K562 (cell line): ENCODE results near the gene TMED6. TPM values are rescaled to one million over a fixed set of nuclear protein-coding genes. Genes with fewer than 3 reads are reported as not detected.

Experiments
- ARHGAP35 ChIP-seq: fragments of 450-650 bp; IDR thresholded peaks from 2 replicates; pipeline ENCODE4 v1.6.1; 2018; ENCODE audit not compliant: partially characterized antibody
- C11orf30 ChIP-seq: fragments of 450-650 bp; IDR thresholded peaks from 2 replicates; pipeline ENCODE4 v1.6.1; 2016; ENCODE audit warnings: low read depth, mild to moderate bottlenecking
- EGR1 ChIP-seq: fragments of 450-650 bp; conservative IDR thresholded peaks from 2 replicates; pipeline ENCODE4 v1.6.1; 2017; ENCODE audit warnings: mild to moderate bottlenecking
- ELF1 ChIP-seq: fragments of 200-800 bp; sonication (Bioruptor generic); IDR thresholded peaks from 2 replicates; pipeline ENCODE4 v1.6.1; 2016; ENCODE audit warnings: missing genetic modification characterization, missing compliant biosample characterization
- ETV6 ChIP-seq, 3 experiments: fragments of 150-350 bp in 1 of 3; sonication (generic) in 1 of 3; formaldehyde crosslinking in 1 of 3; IDR thresholded peaks; 2 replicates each; pipeline versions ENCODE4 v1.6.1 to v1.8.0; 2014 to 2022; ENCODE audit warnings: borderline replicate concordance in 2 of 3, low read depth in 2 of 3, antibody characterized with exemption in 1 of 3, low read length in 1 of 3, mild to moderate bottlenecking in 1 of 3, missing genetic modification reagents in 1 of 3
- FOXK2 ChIP-seq, 2 experiments: fragments of 450-650 bp; IDR thresholded peaks in 1 of 2; conservative IDR thresholded peaks in 1 of 2; 2 replicates each; pipeline ENCODE4 v1.6.1; 2016; ENCODE audit warnings: low read depth in 2 of 2, mild to moderate bottlenecking in 1 of 2
- RAD21 ChIP-seq, 2 experiments: fragments of 250-450 bp in 1 of 2; fragments of 450-650 bp in 1 of 2; sonication (Bioruptor Pico) in 1 of 2; formaldehyde crosslinking in 1 of 2; IDR thresholded peaks in 1 of 2; conservative IDR thresholded peaks in 1 of 2; 2 replicates each; pipeline versions ENCODE4 v1.4.0 to v1.8.0; 2020 to 2022; ENCODE audit warnings: mild to moderate bottlenecking in 2 of 2, moderate library complexity in 1 of 2
- SNIP1 ChIP-seq: fragments of 450-650 bp; IDR thresholded peaks from 2 replicates; pipeline ENCODE4 v1.7.1; 2017; ENCODE audit warnings: low read depth, mild to moderate bottlenecking
- TAF15 ChIP-seq: fragments of 200-400 bp; formaldehyde crosslinking; IDR thresholded peaks from 2 replicates; pipeline ENCODE4 v1.6.1; 2017; ENCODE audit warnings: mild to moderate bottlenecking, low read depth, low read length, moderate library complexity
- TAL1 ChIP-seq: fragments of 450-650 bp; IDR thresholded peaks from 2 replicates; pipeline ENCODE4 v1.6.1; 2016; ENCODE audit warnings: mild to moderate bottlenecking
- TEAD4 ChIP-seq, 2 experiments: sonication (generic) in 1 of 2; formaldehyde crosslinking in 1 of 2; IDR thresholded peaks; 2 replicates each; pipeline versions ENCODE4 v1.6.1 to v1.8.0; 2012 to 2022; ENCODE audit warnings: borderline replicate concordance in 1 of 2, inconsistent platforms in 1 of 2, low read length in 1 of 2, mild to moderate bottlenecking in 1 of 2, missing genetic modification reagents in 1 of 2
- polyA plus RNA-seq, 8 experiments: library from polyadenylated mRNA; depleted of rRNA in 4 of 8; stranded (reverse) in 5 of 8; unstranded in 3 of 8; fragments of >200 nt; fragmentation: Nextera tagmentation in 2 of 8; fragmentation: Illumina TruSeq in 1 of 8; extraction: Ambion mirVana in 2 of 8; extraction: Trizol in 1 of 8; gene quantifications; 2 replicates each; pipeline versions ENCODE4 v1.2.1 to v1.2.3, GENCODE V29; 2011 to 2014; ENCODE audit warnings: inconsistent platforms in 1 of 8, missing spikeins in 1 of 8
- total RNA-seq, 7 experiments: library from RNA; depleted of rRNA in 6 of 7; stranded (reverse); fragments of >200 nt in 6 of 7; fragmentation: Illumina TruSeq in 2 of 7; extraction: Trizol in 2 of 7; gene quantifications; 2 replicates each; pipeline versions ENCODE4 v1.2.1 to v1.2.3, GENCODE V29; 2011 to 2021; ENCODE audit warnings: low replicate concordance in 1 of 7
- TF ChIP-seq, protein P1 (sequence below): sonication (generic); formaldehyde crosslinking; IDR thresholded peaks from 2 replicates; pipeline ENCODE4 v1.8.0; 2023; ENCODE audit warnings: missing genetic modification reagents, mild to moderate bottlenecking, borderline replicate concordance
- TF ChIP-seq, protein P2 (sequence below), 3 experiments: fragments of 200-800 bp in 1 of 3; fragments of 250-450 bp in 1 of 3; fragments of 450-650 bp in 1 of 3; sonication (Bioruptor Pico) in 1 of 3; sonication (Bioruptor generic) in 1 of 3; formaldehyde crosslinking in 1 of 3; IDR thresholded peaks; 2 replicates each; pipeline versions ENCODE4 v1.6.1 to v1.8.0; 2016 to 2022; ENCODE audit warnings: mild to moderate bottlenecking in 2 of 3, missing genetic modification characterization in 2 of 3, missing compliant biosample characterization in 1 of 3, moderate library complexity in 1 of 3
- TF ChIP-seq, protein P3 (sequence below): fragments of 450-650 bp; IDR thresholded peaks from one replicate; pipeline ENCODE4 v1.6.1; 2018; ENCODE audit warnings: mild to moderate bottlenecking, moderate library complexity; ENCODE audit not compliant: partially characterized antibody

The TMED6 gene
- total and polyA plus RNA-seq, 9 of the 15 experiments (the other 6 are each of a cell fraction or from before 2014, with no cell fraction given), result 0.14 to 0.45 (median 0.25) TPM; not detected in 2

DNA sequence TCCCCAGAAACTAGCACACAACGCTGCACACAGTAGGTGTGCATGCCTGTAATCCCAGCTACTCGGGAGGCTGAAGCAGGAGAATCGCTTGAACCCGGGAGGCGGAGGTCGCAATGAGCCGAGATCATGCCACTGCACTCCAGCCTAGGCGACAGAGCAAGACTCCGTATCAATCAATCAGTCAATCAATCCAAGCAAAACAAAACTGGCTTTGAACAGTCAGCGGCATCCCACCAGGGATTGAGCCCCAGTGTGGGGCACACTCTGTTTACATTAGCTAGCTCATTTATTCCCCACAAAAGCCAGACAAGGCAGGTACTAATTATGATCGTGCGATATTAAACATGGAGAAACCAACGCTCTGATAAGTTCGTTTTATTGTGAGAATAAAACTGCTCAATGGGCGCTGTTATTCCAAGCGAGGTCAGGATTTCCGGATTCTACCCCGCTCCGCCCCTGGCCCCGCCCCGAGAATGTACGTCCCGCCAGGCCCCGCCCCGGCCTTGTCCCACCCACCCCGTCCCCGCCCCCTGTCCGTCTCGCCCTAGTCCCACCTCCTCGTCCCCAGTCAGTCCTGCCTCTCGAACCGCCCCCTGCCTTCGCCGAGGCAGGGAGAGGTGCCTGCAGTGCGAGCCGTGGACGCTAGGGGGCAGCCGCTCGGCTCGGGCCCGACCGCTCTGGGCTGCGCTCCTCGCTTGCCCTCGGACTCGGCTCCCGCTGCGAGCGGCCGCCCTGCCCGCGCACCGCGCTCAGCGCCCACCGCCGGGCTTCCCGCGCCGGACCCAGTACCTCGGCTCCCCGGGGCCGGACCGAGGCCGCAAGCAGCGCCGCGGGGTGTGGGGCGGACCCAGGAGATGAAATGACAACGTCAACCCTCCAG lies 40.7 kb downstream of the TMED6 start, which contains the start of gene VPS4A (continued):
- TF ChIP-seq, protein P1, sequence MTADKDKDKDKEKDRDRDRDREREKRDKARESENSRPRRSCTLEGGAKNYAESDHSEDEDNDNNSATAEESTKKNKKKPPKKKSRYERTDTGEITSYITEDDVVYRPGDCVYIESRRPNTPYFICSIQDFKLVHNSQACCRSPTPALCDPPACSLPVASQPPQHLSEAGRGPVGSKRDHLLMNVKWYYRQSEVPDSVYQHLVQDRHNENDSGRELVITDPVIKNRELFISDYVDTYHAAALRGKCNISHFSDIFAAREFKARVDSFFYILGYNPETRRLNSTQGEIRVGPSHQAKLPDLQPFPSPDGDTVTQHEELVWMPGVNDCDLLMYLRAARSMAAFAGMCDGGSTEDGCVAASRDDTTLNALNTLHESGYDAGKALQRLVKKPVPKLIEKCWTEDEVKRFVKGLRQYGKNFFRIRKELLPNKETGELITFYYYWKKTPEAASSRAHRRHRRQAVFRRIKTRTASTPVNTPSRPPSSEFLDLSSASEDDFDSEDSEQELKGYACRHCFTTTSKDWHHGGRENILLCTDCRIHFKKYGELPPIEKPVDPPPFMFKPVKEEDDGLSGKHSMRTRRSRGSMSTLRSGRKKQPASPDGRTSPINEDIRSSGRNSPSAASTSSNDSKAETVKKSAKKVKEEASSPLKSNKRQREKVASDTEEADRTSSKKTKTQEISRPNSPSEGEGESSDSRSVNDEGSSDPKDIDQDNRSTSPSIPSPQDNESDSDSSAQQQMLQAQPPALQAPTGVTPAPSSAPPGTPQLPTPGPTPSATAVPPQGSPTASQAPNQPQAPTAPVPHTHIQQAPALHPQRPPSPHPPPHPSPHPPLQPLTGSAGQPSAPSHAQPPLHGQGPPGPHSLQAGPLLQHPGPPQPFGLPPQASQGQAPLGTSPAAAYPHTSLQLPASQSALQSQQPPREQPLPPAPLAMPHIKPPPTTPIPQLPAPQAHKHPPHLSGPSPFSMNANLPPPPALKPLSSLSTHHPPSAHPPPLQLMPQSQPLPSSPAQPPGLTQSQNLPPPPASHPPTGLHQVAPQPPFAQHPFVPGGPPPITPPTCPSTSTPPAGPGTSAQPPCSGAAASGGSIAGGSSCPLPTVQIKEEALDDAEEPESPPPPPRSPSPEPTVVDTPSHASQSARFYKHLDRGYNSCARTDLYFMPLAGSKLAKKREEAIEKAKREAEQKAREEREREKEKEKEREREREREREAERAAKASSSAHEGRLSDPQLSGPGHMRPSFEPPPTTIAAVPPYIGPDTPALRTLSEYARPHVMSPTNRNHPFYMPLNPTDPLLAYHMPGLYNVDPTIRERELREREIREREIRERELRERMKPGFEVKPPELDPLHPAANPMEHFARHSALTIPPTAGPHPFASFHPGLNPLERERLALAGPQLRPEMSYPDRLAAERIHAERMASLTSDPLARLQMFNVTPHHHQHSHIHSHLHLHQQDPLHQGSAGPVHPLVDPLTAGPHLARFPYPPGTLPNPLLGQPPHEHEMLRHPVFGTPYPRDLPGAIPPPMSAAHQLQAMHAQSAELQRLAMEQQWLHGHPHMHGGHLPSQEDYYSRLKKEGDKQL (CRISPR knock-in tag), result no peak; the same call in 1 of the 2 replicates
- TF ChIP-seq EGR1, result no peak
- no peak for TF ChIP-seq C11orf30
- TF ChIP-seq, protein P2, sequence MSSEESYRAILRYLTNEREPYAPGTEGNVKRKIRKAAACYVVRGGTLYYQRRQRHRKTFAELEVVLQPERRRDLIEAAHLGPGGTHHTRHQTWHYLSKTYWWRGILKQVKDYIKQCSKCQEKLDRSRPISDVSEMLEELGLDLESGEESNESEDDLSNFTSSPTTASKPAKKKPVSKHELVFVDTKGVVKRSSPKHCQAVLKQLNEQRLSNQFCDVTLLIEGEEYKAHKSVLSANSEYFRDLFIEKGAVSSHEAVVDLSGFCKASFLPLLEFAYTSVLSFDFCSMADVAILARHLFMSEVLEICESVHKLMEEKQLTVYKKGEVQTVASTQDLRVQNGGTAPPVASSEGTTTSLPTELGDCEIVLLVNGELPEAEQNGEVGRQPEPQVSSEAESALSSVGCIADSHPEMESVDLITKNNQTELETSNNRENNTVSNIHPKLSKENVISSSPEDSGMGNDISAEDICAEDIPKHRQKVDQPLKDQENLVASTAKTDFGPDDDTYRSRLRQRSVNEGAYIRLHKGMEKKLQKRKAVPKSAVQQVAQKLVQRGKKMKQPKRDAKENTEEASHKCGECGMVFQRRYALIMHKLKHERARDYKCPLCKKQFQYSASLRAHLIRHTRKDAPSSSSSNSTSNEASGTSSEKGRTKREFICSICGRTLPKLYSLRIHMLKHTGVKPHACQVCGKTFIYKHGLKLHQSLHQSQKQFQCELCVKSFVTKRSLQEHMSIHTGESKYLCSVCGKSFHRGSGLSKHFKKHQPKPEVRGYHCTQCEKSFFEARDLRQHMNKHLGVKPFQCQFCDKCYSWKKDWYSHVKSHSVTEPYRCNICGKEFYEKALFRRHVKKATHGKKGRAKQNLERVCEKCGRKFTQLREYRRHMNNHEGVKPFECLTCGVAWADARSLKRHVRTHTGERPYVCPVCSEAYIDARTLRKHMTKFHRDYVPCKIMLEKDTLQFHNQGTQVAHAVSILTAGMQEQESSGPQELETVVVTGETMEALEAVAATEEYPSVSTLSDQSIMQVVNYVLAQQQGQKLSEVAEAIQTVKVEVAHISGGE (CRISPR knock-in tag; IDR thresholded peaks at IDR 0.05), result peak in 1 of 3 experiments; percentile 70; a peak in 1 of 6 replicates
- no peak for TF ChIP-seq TEAD4 (IDR thresholded peaks at IDR 0.05; ENCODE audit: low read length)
- TF ChIP-seq TEAD4 (CRISPR knock-in tag; IDR thresholded peaks at IDR 0.05; ENCODE audit: borderline replicate concordance), result 0 out of 2 replicates have a peak, but pooled peaks have one; percentile 17
- no peak for TF ChIP-seq TAF15
- TF ChIP-seq, protein P3, sequence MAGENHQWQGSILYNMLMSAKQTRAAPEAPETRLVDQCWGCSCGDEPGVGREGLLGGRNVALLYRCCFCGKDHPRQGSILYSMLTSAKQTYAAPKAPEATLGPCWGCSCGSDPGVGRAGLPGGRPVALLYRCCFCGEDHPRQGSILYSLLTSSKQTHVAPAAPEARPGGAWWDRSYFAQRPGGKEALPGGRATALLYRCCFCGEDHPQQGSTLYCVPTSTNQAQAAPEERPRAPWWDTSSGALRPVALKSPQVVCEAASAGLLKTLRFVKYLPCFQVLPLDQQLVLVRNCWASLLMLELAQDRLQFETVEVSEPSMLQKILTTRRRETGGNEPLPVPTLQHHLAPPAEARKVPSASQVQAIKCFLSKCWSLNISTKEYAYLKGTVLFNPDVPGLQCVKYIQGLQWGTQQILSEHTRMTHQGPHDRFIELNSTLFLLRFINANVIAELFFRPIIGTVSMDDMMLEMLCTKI, result no peak
- TF ChIP-seq TAL1, result no peak
- TF ChIP-seq ARHGAP35, result no peak
- no peak for TF ChIP-seq SNIP1
- TF ChIP-seq RAD21 (CRISPR knock-in tag; conservative IDR thresholded peaks at IDR 0.05 in 1 of 2, IDR thresholded peaks at IDR 0.05 in 1 of 2), result peak; percentile 23 to 59; a peak in 2 of 4 replicates
- peak; percentile 46; the same call in 1 of the 2 replicates for TF ChIP-seq ELF1
- no peak for TF ChIP-seq ETV6 (IDR thresholded peaks at IDR 0.05; ENCODE audit: borderline replicate concordance in 1 of 2, low read depth in 2 of 2, low read length in 1 of 2)
- no peak for TF ChIP-seq ETV6 (CRISPR knock-in tag; IDR thresholded peaks at IDR 0.05; ENCODE audit: borderline replicate concordance)
- TF ChIP-seq FOXK2 (conservative IDR thresholded peaks at IDR 0.05 in 1 of 2, IDR thresholded peaks at IDR 0.05 in 1 of 2; ENCODE audit: low read depth in 2 of 2), result no peak; a peak in 2 of 4 replicates
